Measurements from ENCODE around the gene KCNK1.

KCNK1 gene

GRCh38 chr1:233719655-233720341 lies 105.9 kb downstream of the KCNK1 start:
- TF ChIP-seq, protein P1, sequence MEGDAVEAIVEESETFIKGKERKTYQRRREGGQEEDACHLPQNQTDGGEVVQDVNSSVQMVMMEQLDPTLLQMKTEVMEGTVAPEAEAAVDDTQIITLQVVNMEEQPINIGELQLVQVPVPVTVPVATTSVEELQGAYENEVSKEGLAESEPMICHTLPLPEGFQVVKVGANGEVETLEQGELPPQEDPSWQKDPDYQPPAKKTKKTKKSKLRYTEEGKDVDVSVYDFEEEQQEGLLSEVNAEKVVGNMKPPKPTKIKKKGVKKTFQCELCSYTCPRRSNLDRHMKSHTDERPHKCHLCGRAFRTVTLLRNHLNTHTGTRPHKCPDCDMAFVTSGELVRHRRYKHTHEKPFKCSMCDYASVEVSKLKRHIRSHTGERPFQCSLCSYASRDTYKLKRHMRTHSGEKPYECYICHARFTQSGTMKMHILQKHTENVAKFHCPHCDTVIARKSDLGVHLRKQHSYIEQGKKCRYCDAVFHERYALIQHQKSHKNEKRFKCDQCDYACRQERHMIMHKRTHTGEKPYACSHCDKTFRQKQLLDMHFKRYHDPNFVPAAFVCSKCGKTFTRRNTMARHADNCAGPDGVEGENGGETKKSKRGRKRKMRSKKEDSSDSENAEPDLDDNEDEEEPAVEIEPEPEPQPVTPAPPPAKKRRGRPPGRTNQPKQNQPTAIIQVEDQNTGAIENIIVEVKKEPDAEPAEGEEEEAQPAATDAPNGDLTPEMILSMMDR (IDR thresholded peaks at IDR 0.05; ENCODE audit: insufficient read depth, low read depth, low read length, missing control alignments), result no peak
- no peak overlapping the region for H3K4me3 ChIP-seq (ENCODE audit: low read depth, low read length)
- DNase-seq (ENCODE audit: low read depth), result no peak

DNA sequence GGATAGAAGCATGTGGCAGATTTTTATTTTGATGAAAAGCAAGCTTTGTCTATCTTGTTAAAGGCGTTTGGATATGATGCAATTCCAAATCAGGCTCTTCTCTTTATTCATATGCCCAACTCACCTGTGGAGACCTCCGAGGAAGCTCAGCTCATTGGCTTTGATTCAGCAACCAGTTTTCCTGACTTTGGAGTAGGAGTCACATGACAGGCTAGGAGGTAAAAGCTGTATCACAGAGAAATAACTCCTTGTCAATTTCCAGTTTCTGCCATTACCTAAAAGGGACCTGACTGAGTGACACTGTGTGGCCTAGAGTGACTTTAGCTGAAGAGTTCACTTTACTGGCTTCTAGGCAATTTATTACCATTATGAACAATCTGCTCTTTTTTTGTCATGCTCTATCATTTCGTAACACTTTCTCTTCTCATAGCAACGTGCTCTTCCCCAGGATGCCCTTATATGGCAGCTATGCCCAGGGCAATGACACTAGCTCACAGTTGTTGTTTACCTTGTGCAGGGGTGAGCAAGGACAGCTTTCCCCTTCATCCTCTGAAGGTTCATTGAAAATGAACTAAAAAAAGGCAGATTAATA lies 107.2 kb downstream of the KCNK1 start:
- TF ChIP-seq, protein P1 (IDR thresholded peaks at IDR 0.05; ENCODE audit: insufficient read depth, low read depth, low read length, missing control alignments), result no peak
- no peak overlapping the region for H3K4me3 ChIP-seq (ENCODE audit: low read depth, low read length)
- DNase-seq (ENCODE audit: low read depth), result peak; percentile 42

Measured in GM12865 (cell line).